WTC11 (cell line): ENCODE data around the gene PLEKHA6. TPM values are rescaled to one million over a fixed set of nuclear protein-coding genes. Genes with fewer than 3 reads are reported as not detected.

Source experiments
- ATAC-seq: fragments of 200-7000 bp; cut with Tn5 transposase; 2 replicates; pipeline ENCODE4 v1.10.0; 2021; ENCODE audit warnings: mild to moderate bottlenecking, moderate library complexity
- CTCF ChIA-PET: fragments of 300-600 bp; sonication (Branson Sonifier 250); formaldehyde crosslinking; loops from one replicate; lab custom pipeline; 2021; ENCODE audit warnings: antibody characterized with exemption; lab: Charles Lee
- POLR2A ChIA-PET: fragments of 350-600 bp; sonication (Branson Sonifier 250); formaldehyde crosslinking; loops from one replicate; lab custom pipeline; 2021; ENCODE audit warnings: antibody characterized with exemption; lab: Charles Lee
- DNase-seq: peaks from one replicate; pipeline ENCODE4 v3.0.0; 2021; ENCODE audit warnings: low spot score
- H3K27ac Mint-ChIP-seq: 2 replicates; pipeline ENCODE4 v1.8.0; 2021; ENCODE audit warnings: mixed read lengths
- H3K27me3 Mint-ChIP-seq: 2 replicates; pipeline ENCODE4 v1.8.0; 2021; ENCODE audit warnings: low read depth, mild to moderate bottlenecking, moderate library complexity, mixed read lengths
- H3K36me3 Mint-ChIP-seq: 2 replicates; pipeline ENCODE4 v1.8.0; 2021; ENCODE audit warnings: mixed read lengths
- H3K4me1 Mint-ChIP-seq: 2 replicates; pipeline ENCODE4 v1.8.0; 2022; ENCODE audit warnings: mixed read lengths
- H3K4me3 Mint-ChIP-seq: 2 replicates; pipeline ENCODE4 v1.8.0; 2021; ENCODE audit warnings: mild to moderate bottlenecking, moderate library complexity, mixed read lengths
- H3K9me3 Mint-ChIP-seq: 2 replicates; pipeline ENCODE4 v1.8.0; 2021; ENCODE audit warnings: mixed read lengths
- AFF4 ChIP-seq: sonication (generic); formaldehyde crosslinking; IDR thresholded peaks from 2 replicates; pipeline ENCODE4 v1.8.1; 2023; ENCODE audit warnings: mild to moderate bottlenecking, missing genetic modification reagents, borderline replicate concordance
- ARID4B ChIP-seq: sonication (generic); formaldehyde crosslinking; IDR thresholded peaks from 2 replicates; pipeline ENCODE4 v1.8.0; 2023; ENCODE audit warnings: missing genetic modification reagents, mild to moderate bottlenecking, borderline replicate concordance
- ELF4 ChIP-seq: sonication (generic); formaldehyde crosslinking; IDR thresholded peaks from 2 replicates; pipeline ENCODE4 v1.8.1; 2022; ENCODE audit warnings: low read depth, mild to moderate bottlenecking, moderate library complexity, missing genetic modification reagents
- ETV6 ChIP-seq: sonication (generic); formaldehyde crosslinking; IDR thresholded peaks from 2 replicates; pipeline ENCODE4 v1.8.1; 2022; ENCODE audit warnings: mild to moderate bottlenecking, missing genetic modification reagents
- JAZF1 ChIP-seq: fragments of 250-450 bp; sonication (Bioruptor Pico); IDR thresholded peaks from 2 replicates; pipeline ENCODE4 v1.9.0; 2021; ENCODE audit warnings: moderate library complexity, mild to moderate bottlenecking, inconsistent platforms
- MLX ChIP-seq: sonication (generic); formaldehyde crosslinking; IDR thresholded peaks from 2 replicates; pipeline ENCODE4 v1.8.1; 2023; ENCODE audit warnings: mild to moderate bottlenecking, missing genetic modification reagents, moderate library complexity
- NFYB ChIP-seq: sonication (generic); formaldehyde crosslinking; conservative IDR thresholded peaks from 2 replicates; pipeline ENCODE4 v1.8.0; 2022; ENCODE audit warnings: low read depth, missing genetic modification reagents
- NR3C1 ChIP-seq: sonication (generic); formaldehyde crosslinking; conservative IDR thresholded peaks from 2 replicates; pipeline ENCODE4 v1.8.1; 2023; ENCODE audit warnings: low read depth, mild to moderate bottlenecking, missing genetic modification reagents
- OVOL2 ChIP-seq: fragments of 250-450 bp; sonication (Bioruptor Pico); IDR thresholded peaks from 2 replicates; pipeline ENCODE4 v1.9.0; 2021; ENCODE audit warnings: mild to moderate bottlenecking, borderline replicate concordance
- SMAD3 ChIP-seq: sonication (generic); formaldehyde crosslinking; IDR thresholded peaks from 2 replicates; pipeline ENCODE4 v1.8.0; 2022; ENCODE audit warnings: missing genetic modification reagents, mild to moderate bottlenecking, borderline replicate concordance
- STAT6 ChIP-seq: sonication (generic); formaldehyde crosslinking; conservative IDR thresholded peaks from 2 replicates; pipeline ENCODE4 v1.8.1; 2023; ENCODE audit warnings: mild to moderate bottlenecking, low read depth, missing genetic modification reagents, moderate library complexity
- ZNF219 ChIP-seq: sonication (generic); formaldehyde crosslinking; IDR thresholded peaks from 2 replicates; pipeline ENCODE4 v1.8.0; 2023; ENCODE audit warnings: missing genetic modification reagents, mild to moderate bottlenecking, borderline replicate concordance
- ZNF263 ChIP-seq: sonication (generic); formaldehyde crosslinking; IDR thresholded peaks from 2 replicates; pipeline ENCODE4 v1.8.1; 2022; ENCODE audit warnings: low read depth, mild to moderate bottlenecking, moderate library complexity, missing genetic modification reagents
- ZNF317 ChIP-seq: sonication (generic); formaldehyde crosslinking; IDR thresholded peaks from 2 replicates; pipeline ENCODE4 v1.8.1; 2023; ENCODE audit warnings: low read depth, mild to moderate bottlenecking, moderate library complexity, missing genetic modification reagents, borderline replicate concordance
- ZNF425 ChIP-seq: fragments of 250-450 bp; sonication (Bioruptor Pico); conservative IDR thresholded peaks from 2 replicates; pipeline ENCODE4 v1.9.0; 2021; ENCODE audit warnings: mild to moderate bottlenecking
- ZNF532 ChIP-seq: fragments of 250-450 bp; sonication (Bioruptor Pico); IDR thresholded peaks from 2 replicates; pipeline ENCODE4 v1.9.0; 2021; ENCODE audit warnings: mild to moderate bottlenecking, borderline replicate concordance
- total RNA-seq: library from RNA; stranded (reverse); gene quantifications from 3 replicates; pipeline ENCODE4 v1.2.3, GENCODE V29; 2021

Gene PLEKHA6
- total RNA-seq, 1 experiment from 2014 or later, result 11.6 TPM

GRCh38 chr1:204283711-204284651 lies 75.7 kb downstream of the PLEKHA6 start:
- POLR2A ChIA-PET, result no interaction called here
- no peak for TF ChIP-seq ZNF317
- no peak for TF ChIP-seq ETV6 (CRISPR knock-in tag)
- no peak for TF ChIP-seq ZNF263 (CRISPR knock-in tag)
- no peak for TF ChIP-seq JAZF1 (CRISPR knock-in tag)
- TF ChIP-seq NFYB, result no peak
- TF ChIP-seq AFF4 (CRISPR knock-in tag), result no peak
- no peak for TF ChIP-seq ZNF425 (CRISPR knock-in tag)
- TF ChIP-seq ZNF532 (CRISPR knock-in tag), result no peak
- no peak for TF ChIP-seq ZNF219
- no peak for TF ChIP-seq ELF4 (CRISPR knock-in tag)
- no peak for TF ChIP-seq ARID4B (CRISPR knock-in tag)
- TF ChIP-seq SMAD3 (CRISPR knock-in tag), result no peak
- TF ChIP-seq NR3C1 (CRISPR knock-in tag), result no peak
- TF ChIP-seq OVOL2 (CRISPR knock-in tag), result no peak
- TF ChIP-seq STAT6 (CRISPR knock-in tag), result no peak
- TF ChIP-seq MLX (CRISPR knock-in tag), result no peak

More at GRCh38 chr1:204283711-204284651, 75.7 kb downstream of the PLEKHA6 start:
- no peaks in the 10 kb centered on the region for H3K36me3 Mint-ChIP-seq
- H3K4me1 Mint-ChIP-seq, result peaks cover 34% of the 10 kb centered on the region
- no peak for ATAC-seq
- no peak overlapping the region for H3K27ac Mint-ChIP-seq
- DNase-seq, result no peak
- no peaks in the 10 kb centered on the region for H3K27me3 Mint-ChIP-seq
- no peak overlapping the region for H3K4me3 Mint-ChIP-seq
- CTCF ChIA-PET, result interaction anchor here (0.9 to 5.8 kb wide), 13 partner anchors 19 to 122 kb away, joined by 3 to 35 read pairs (median 4); partner anchors contain the start of genes GOLT1A and PLEKHA6
- H3K9me3 Mint-ChIP-seq, result no peaks in the 10 kb centered on the region
